B cell (primary cell): Measurements from ENCODE around the gene PLIN4. TPM values are rescaled to one million over a fixed set of nuclear protein-coding genes. Genes with fewer than 3 reads are reported as not detected.

Source experiments
- ATAC-seq: fragments of 200-7000 bp; cut with Tn5 transposase; one replicate; pipeline ENCODE4 v1.10.0; 2021; ENCODE audit warnings: low read depth, mild to moderate bottlenecking, moderate number of reproducible peaks, moderate library complexity
- CTCF ChIA-PET: fragments of 350-600 bp; sonication (Branson Sonifier 250); formaldehyde crosslinking; loops from one replicate; lab custom pipeline; 2021; ENCODE audit warnings: antibody characterized with exemption, inconsistent platforms; lab: Charles Lee
- POLR2A ChIA-PET: fragments of 350-600 bp; sonication (Branson Sonifier 250); formaldehyde crosslinking; loops from one replicate; lab custom pipeline; 2021; ENCODE audit warnings: antibody characterized with exemption; lab: Charles Lee
- DNase-seq: peaks from one replicate; pipeline ENCODE4 v3.0.0; 2013
- H2AFZ ChIP-seq: 2 replicates; pipeline ENCODE4 v1.6.1; 2012; ENCODE audit warnings: mild to moderate bottlenecking, low read depth, low read length; ENCODE audit not compliant: insufficient read depth, poor library complexity, severe bottlenecking
- H3K27ac ChIP-seq, 2 donors: 1 replicate in 1 of 2; 2 replicates in 1 of 2; pipeline ENCODE4 v1.5.1; 2012 to 2013; ENCODE audit warnings: low read length in 2 of 2, mild to moderate bottlenecking in 2 of 2, moderate library complexity in 1 of 2
- H3K27me3 ChIP-seq, 4 experiments: fragments of 200-600 bp in 1 of 4; sonication (generic) in 1 of 4; replicated peaks in 1 of 4; 1 replicate in 2 of 4; 2 replicates in 2 of 4; pipeline versions ENCODE4 v1.6.1 to v1.7.0; 2013 to 2016; ENCODE audit warnings: low read length in 3 of 4, mild to moderate bottlenecking in 2 of 4, mixed read lengths in 1 of 4, moderate library complexity in 1 of 4; ENCODE audit not compliant: insufficient read depth in 4 of 4, control insufficient read depth in 3 of 4; ENCODE audit errors: control extremely low read depth in 1 of 4
- H3K36me3 ChIP-seq, 2 experiments: replicated peaks in 1 of 2; 1 replicate in 1 of 2; 2 replicates in 1 of 2; pipeline versions ENCODE4 v1.6.1 to v1.7.1; 2013; ENCODE audit warnings: low read length in 1 of 2; ENCODE audit not compliant: insufficient read depth in 2 of 2, control insufficient read depth in 1 of 2; ENCODE audit errors: control extremely low read depth in 1 of 2, extremely low read depth in 1 of 2
- H3K4me1 ChIP-seq, 2 donors: fragments of 200-600 bp in 1 of 2; sonication (generic) in 1 of 2; 1 replicate in 1 of 2; 2 replicates in 1 of 2; pipeline versions ENCODE4 v1.5.1 to v1.6.1; 2013 to 2017; ENCODE audit warnings: low read length in 2 of 2; ENCODE audit not compliant: control insufficient read depth in 2 of 2, insufficient read depth in 2 of 2
- H3K4me2 ChIP-seq: replicated peaks from 2 replicates; pipeline ENCODE3; 2012; ENCODE audit warnings: mild to moderate bottlenecking, low read depth, low read length; ENCODE audit not compliant: poor library complexity, severe bottlenecking
- H3K4me3 ChIP-seq, 5 experiments: fragments of 200-600 bp in 1 of 5; sonication (generic) in 1 of 5; 1 replicate in 3 of 5; 2 replicates in 2 of 5; pipeline versions ENCODE4 v1.5.1 to v1.7.0; 2011 to 2016; ENCODE audit warnings: low read length in 4 of 5, mild to moderate bottlenecking in 4 of 5, low read depth in 2 of 5, control low read depth in 1 of 5, moderate library complexity in 1 of 5; ENCODE audit not compliant: insufficient read depth in 1 of 5; ENCODE audit errors: control extremely low read depth in 1 of 5, extremely low read depth in 1 of 5
- H3K79me2 ChIP-seq: fragments of 200-600 bp; sonication (generic); one replicate; pipeline ENCODE4 v1.6.0; 2016; ENCODE audit warnings: low read length; ENCODE audit not compliant: control insufficient read depth, insufficient read depth
- H3K9ac ChIP-seq: fragments of 200-600 bp; sonication (generic); 2 replicates; pipeline ENCODE4 v1.6.1; 2017; ENCODE audit warnings: mild to moderate bottlenecking, low read length, moderate library complexity
- H3K9me3 ChIP-seq, 3 donors: one replicate each; pipeline versions ENCODE4 v1.6.1 to v1.7.1; 2013; ENCODE audit warnings: low read length in 2 of 3; ENCODE audit not compliant: control insufficient read depth in 2 of 3, insufficient read depth in 1 of 3; ENCODE audit errors: control extremely low read depth in 1 of 3
- H4K20me1 ChIP-seq: 2 replicates; pipeline ENCODE4 v1.6.0; 2012; ENCODE audit warnings: mild to moderate bottlenecking, low read length; ENCODE audit not compliant: insufficient read depth, control insufficient read depth, poor library complexity, severe bottlenecking
- H3K27ac Mint-ChIP-seq: one replicate; pipeline ENCODE4 v1.8.0; 2021; ENCODE audit warnings: mixed read lengths
- H3K27me3 Mint-ChIP-seq: one replicate; pipeline ENCODE4 v1.8.0; 2021; ENCODE audit warnings: mixed read lengths
- H3K4me1 Mint-ChIP-seq: one replicate; pipeline ENCODE4 v1.8.0; 2021; ENCODE audit warnings: mixed read lengths
- H3K4me3 Mint-ChIP-seq: one replicate; pipeline ENCODE4 v1.8.0; 2021; ENCODE audit warnings: mixed read lengths
- H3K9me3 Mint-ChIP-seq: one replicate; pipeline ENCODE4 v1.8.0; 2022; ENCODE audit warnings: mixed read lengths; ENCODE audit not compliant: insufficient read depth
- CTCF ChIP-seq: fragments of 200-600 bp; IDR thresholded peaks from one replicate; pipeline ENCODE4 v1.8.0; 2022; ENCODE audit warnings: antibody characterized with exemption, mild to moderate bottlenecking
- EZH2 ChIP-seq: IDR thresholded peaks from 2 replicates; pipeline ENCODE4 v1.6.1; 2012; ENCODE audit warnings: borderline replicate concordance, low read depth, mild to moderate bottlenecking, moderate library complexity, low read length; ENCODE audit not compliant: insufficient read depth, poor library complexity, severe bottlenecking
- WGBS: methylation state at CpG from one replicate; pipeline ENCODE4 v1.1.5; 2013; ENCODE audit warnings: missing lambda C conversion rate; ENCODE audit not compliant: insufficient coverage; 5-methylcytosine and 5-hydroxymethylcytosine counted together
- intact Hi-C: fragments of 100-400 bp; cut with micrococcal nuclease; formaldehyde crosslinking; loops from one replicate; pipeline ENCODE4 v1.10.0; 2022
- polyA plus RNA-seq: library from polyadenylated mRNA; depleted of rRNA; stranded (reverse); fragments of >200 nt; gene quantifications from 2 replicates; pipeline ENCODE4 v1.2.3, GENCODE V29; 2012
- total RNA-seq, 2 donors: library from RNA; stranded (reverse); fragments of 120-200 nt in 1 of 2; gene quantifications; 1 replicate in 1 of 2; 2 replicates in 1 of 2; pipeline versions ENCODE4 v1.2.3 to v1.2.4, GENCODE V29; 2013 to 2022

PLIN4 gene
- total and polyA plus RNA-seq, 2 donors (not counting 1 experiment from before 2014, with no cell fraction given) = 0.04 to 0.07 TPM

- intact Hi-C loops = loop anchor here (5.0 kb wide), 2 partner anchors 78 to 1018 kb away; no protein-coding TSS in a partner anchor
- H3K4me1 Mint-ChIP-seq = peaks cover 24% of the 10 kb centered on the region
- no peak for DNase-seq
- Histone ChIP-seq H4K20me1 (peaks cover 39% of the 10 kb centered on the region), H3K4me2 (no peak overlapping the region), H3K79me2 (peaks cover 18% of the 10 kb centered on the region), H3K4me3 (no peak overlapping the region), H3K9ac (no peak overlapping the region), H3K9me3 (no peaks in the 10 kb centered on the region), H3K36me3 (peaks cover 1 to 21% of the 10 kb centered on the region in 2 experiments), H2AFZ (no peak overlapping the region), H3K27ac (no peak overlapping the region), H3K27me3 (no peaks in the 10 kb centered on the region), H3K4me1 (peaks cover 9 to 19% of the 10 kb centered on the region in 2 donors)
- POLR2A ChIA-PET = no interaction called here
- ATAC-seq = no peak
- H3K4me3 Mint-ChIP-seq = peak overlapping the region; percentile 13
- H3K9me3 Mint-ChIP-seq = no peaks in the 10 kb centered on the region
- WGBS = 96% methylated on average over 26 of the region's 29 CpGs
- peak overlapping the region; percentile 56 for H3K27ac Mint-ChIP-seq
- no peak for TF ChIP-seq CTCF
- TF ChIP-seq EZH2 = no peak
- CTCF ChIA-PET = interaction anchor here (0.5 to 0.7 kb wide), 2 partner anchors 53 to 602 kb away, joined by 3 read pairs; partner anchors contain the start of gene CHAF1A
- no peaks in the 10 kb centered on the region for H3K27me3 Mint-ChIP-seq
Measured at GRCh38 chr19:4454747-4455718, 63.3 kb downstream of the PLIN4 start.
